SK-N-SH treated with all-trans-retinoic acid at 6 μM for 48 hours (cell line): Measurements from ENCODE around the gene SUGCT.
A peak's percentile ranks its signal among the peaks of the same experiment; 100 is the strongest.

ENCODE experiments used
- BACH2 ChIP-seq: fragments of 250-450 bp; sonication (Bioruptor Pico); IDR thresholded peaks from 2 replicates; pipeline ENCODE4 v1.9.0; 2021; ENCODE audit warnings: mild to moderate bottlenecking, borderline replicate concordance
- OSR1 ChIP-seq: fragments of 250-450 bp; sonication (Bioruptor Pico); IDR thresholded peaks from 2 replicates; pipeline ENCODE4 v1.8.0; 2022; ENCODE audit warnings: moderate library complexity, mild to moderate bottlenecking, inconsistent platforms
- ZC3H10 ChIP-seq: fragments of 250-450 bp; sonication (Bioruptor Pico); IDR thresholded peaks from 2 replicates; pipeline ENCODE4 v1.5.1; 2021; ENCODE audit warnings: mild to moderate bottlenecking, moderate library complexity
- ZFP3 ChIP-seq: fragments of 250-450 bp; sonication (Bioruptor Pico); IDR thresholded peaks from 2 replicates; pipeline ENCODE4 v1.5.0; 2020; ENCODE audit warnings: mild to moderate bottlenecking, moderate library complexity
- ZFP30 ChIP-seq: fragments of 450-650 bp; formaldehyde crosslinking; IDR thresholded peaks from 2 replicates; pipeline ENCODE4 v1.5.0; 2022; ENCODE audit warnings: mild to moderate bottlenecking, moderate library complexity
- ZNF70 ChIP-seq: fragments of 450-650 bp; formaldehyde crosslinking; IDR thresholded peaks from 2 replicates; pipeline ENCODE4 v1.5.0; 2020; ENCODE audit warnings: mild to moderate bottlenecking, moderate library complexity
- ZNF8 ChIP-seq: fragments of 450-650 bp; formaldehyde crosslinking; IDR thresholded peaks from 2 replicates; pipeline ENCODE4 v1.5.0; 2020; ENCODE audit warnings: mild to moderate bottlenecking, moderate library complexity

- TF ChIP-seq ZFP30 (CRISPR knock-in tag), result no peak
- no peak for TF ChIP-seq ZC3H10 (CRISPR knock-in tag)
- TF ChIP-seq ZNF70 (CRISPR knock-in tag), result no peak
- TF ChIP-seq ZNF8 (CRISPR knock-in tag), result 0 out of 2 replicates have a peak, but pooled peaks have one; percentile 2
- no peak for TF ChIP-seq OSR1
- TF ChIP-seq ZFP3 (CRISPR knock-in tag), result no peak
- TF ChIP-seq BACH2 (CRISPR knock-in tag), result no peak
Observed at GRCh38 chr7:40722242-40722641, 587.4 kb downstream of the SUGCT start.
